HL-60 (cell line): ENCODE results near the gene FCN3.
"Not testable (repeated sequence)": the region's sequence is repeated elsewhere in the genome, so short reads cannot be mapped to it uniquely, and the experiment has no call there.

ENCODE experiments used
- DNase-seq, 2 experiments: peaks; one replicate each; pipeline ENCODE4 v3.0.0-alpha.2; 2010 to 2020; ENCODE audit warnings: low read depth in 1 of 2, low spot score in 1 of 2
- H3K27ac ChIP-seq: fragments of 250-450 bp; sonication (Bioruptor Pico); replicated peaks from 2 replicates; pipeline ENCODE4 v1.5.1; 2020; ENCODE audit warnings: mild to moderate bottlenecking, moderate library complexity
- H3K27me3 ChIP-seq: fragments of 250-450 bp; sonication (Bioruptor Pico); 2 replicates; pipeline ENCODE4 v1.5.1; 2021; ENCODE audit warnings: mild to moderate bottlenecking, moderate library complexity; ENCODE audit not compliant: insufficient read depth, poor library complexity, severe bottlenecking
- H3K4me3 ChIP-seq: replicated peaks from 2 replicates; pipeline ENCODE4 v1.5.1; 2011; ENCODE audit warnings: mild to moderate bottlenecking, control low read depth, low read length; ENCODE audit not compliant: insufficient read depth
- GABPA ChIP-seq: IDR thresholded peaks from 2 replicates; pipeline ENCODE4 v1.6.1; 2012; ENCODE audit warnings: low read depth
- POLR2AphosphoS5 ChIP-seq: IDR thresholded peaks from 2 replicates; pipeline ENCODE4 v1.6.1; 2012; ENCODE audit warnings: low read depth
- SPI1 ChIP-seq: IDR thresholded peaks from 2 replicates; pipeline ENCODE4 v1.6.1; 2012; ENCODE audit warnings: low read depth, mild to moderate bottlenecking, borderline replicate concordance
- TF ChIP-seq, protein P1 (sequence below): IDR thresholded peaks from 2 replicates; pipeline ENCODE4 v1.6.1; 2012; ENCODE audit warnings: low read depth; ENCODE audit not compliant: insufficient replicate concordance
- TF ChIP-seq, protein P2 (sequence below): IDR thresholded peaks from one replicate; pipeline ENCODE4 v1.5.1; 2011; ENCODE audit warnings: low read length, control low read depth, inconsistent platforms; ENCODE audit not compliant: insufficient read depth

FCN3 gene

DNA sequence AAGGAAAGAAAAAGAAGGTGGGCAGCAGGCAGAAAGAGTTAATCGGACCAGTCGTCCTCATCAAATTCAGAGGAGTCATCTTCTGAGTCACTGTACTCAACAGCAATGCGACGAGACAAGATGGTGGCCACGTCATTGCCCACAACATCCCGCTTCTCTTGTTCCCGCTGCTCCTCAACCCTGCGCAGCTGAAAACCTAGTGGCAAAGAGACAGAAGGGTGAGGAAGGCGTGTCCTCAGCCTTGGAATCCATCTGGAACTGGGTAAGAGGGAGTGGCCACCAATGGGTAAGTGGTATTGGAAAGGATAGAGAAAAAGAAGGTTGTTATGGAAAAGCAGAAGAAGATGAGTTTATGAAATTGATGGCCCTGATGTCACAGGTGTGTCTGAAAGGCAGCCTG lies 33.5 kb upstream of the FCN3 start:
- TF ChIP-seq, protein P1, sequence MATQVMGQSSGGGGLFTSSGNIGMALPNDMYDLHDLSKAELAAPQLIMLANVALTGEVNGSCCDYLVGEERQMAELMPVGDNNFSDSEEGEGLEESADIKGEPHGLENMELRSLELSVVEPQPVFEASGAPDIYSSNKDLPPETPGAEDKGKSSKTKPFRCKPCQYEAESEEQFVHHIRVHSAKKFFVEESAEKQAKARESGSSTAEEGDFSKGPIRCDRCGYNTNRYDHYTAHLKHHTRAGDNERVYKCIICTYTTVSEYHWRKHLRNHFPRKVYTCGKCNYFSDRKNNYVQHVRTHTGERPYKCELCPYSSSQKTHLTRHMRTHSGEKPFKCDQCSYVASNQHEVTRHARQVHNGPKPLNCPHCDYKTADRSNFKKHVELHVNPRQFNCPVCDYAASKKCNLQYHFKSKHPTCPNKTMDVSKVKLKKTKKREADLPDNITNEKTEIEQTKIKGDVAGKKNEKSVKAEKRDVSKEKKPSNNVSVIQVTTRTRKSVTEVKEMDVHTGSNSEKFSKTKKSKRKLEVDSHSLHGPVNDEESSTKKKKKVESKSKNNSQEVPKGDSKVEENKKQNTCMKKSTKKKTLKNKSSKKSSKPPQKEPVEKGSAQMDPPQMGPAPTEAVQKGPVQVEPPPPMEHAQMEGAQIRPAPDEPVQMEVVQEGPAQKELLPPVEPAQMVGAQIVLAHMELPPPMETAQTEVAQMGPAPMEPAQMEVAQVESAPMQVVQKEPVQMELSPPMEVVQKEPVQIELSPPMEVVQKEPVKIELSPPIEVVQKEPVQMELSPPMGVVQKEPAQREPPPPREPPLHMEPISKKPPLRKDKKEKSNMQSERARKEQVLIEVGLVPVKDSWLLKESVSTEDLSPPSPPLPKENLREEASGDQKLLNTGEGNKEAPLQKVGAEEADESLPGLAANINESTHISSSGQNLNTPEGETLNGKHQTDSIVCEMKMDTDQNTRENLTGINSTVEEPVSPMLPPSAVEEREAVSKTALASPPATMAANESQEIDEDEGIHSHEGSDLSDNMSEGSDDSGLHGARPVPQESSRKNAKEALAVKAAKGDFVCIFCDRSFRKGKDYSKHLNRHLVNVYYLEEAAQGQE, result no peak
- TF ChIP-seq, protein P2, sequence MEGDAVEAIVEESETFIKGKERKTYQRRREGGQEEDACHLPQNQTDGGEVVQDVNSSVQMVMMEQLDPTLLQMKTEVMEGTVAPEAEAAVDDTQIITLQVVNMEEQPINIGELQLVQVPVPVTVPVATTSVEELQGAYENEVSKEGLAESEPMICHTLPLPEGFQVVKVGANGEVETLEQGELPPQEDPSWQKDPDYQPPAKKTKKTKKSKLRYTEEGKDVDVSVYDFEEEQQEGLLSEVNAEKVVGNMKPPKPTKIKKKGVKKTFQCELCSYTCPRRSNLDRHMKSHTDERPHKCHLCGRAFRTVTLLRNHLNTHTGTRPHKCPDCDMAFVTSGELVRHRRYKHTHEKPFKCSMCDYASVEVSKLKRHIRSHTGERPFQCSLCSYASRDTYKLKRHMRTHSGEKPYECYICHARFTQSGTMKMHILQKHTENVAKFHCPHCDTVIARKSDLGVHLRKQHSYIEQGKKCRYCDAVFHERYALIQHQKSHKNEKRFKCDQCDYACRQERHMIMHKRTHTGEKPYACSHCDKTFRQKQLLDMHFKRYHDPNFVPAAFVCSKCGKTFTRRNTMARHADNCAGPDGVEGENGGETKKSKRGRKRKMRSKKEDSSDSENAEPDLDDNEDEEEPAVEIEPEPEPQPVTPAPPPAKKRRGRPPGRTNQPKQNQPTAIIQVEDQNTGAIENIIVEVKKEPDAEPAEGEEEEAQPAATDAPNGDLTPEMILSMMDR, result no peak
- no peak for TF ChIP-seq SPI1
- no peak for TF ChIP-seq POLR2AphosphoS5
- TF ChIP-seq GABPA, result no peak
- Histone ChIP-seq H3K4me3 (no peak overlapping the region), H3K27ac (no peak overlapping the region), H3K27me3 (no peaks in the 10 kb centered on the region)
- no peak for DNase-seq

DNA sequence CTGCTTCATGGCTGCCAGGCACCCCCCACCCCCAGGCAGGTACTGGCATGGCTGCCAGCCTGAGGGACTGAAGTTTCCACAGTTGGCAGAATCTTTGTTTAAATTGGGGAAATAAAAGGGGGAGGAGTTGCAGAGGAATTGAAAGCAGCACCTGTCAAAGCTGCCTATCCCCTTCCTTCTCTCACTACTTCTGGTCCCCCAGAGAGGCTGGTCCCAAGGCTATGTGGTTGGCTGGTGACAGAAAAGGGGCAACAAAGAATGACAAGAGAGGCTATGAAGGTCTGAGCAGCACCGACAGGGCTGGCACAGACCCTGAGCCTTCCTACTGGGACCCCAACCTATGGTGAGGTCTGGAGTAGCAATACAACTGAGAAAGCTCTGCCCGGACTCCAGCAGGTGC lies 32.2 kb upstream of the FCN3 start:
- not testable (repeated sequence) for H3K27ac ChIP-seq, H3K27me3 ChIP-seq, H3K4me3 ChIP-seq, DNase-seq

DNA sequence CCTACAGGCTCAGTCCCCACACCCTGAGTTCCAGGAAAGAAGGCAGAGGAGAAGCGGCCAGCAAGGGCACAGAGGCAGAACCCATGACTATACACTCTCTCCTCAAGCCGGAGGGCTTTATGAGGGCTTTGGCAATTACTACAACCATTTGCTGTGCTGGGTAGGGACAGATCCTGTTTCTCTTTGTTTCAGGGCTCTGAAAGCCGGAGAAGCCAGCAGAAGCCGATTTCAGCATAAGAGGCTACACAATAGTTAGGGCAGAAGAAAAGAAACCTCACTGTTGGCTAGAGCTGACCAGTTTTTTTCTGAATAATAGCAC lies 31.7 kb upstream of the FCN3 start:
- TF ChIP-seq GABPA (no peak), POLR2AphosphoS5 (no peak), SPI1 (no peak)
- TF ChIP-seq, protein P2, result no peak
- TF ChIP-seq, protein P1, result no peak
- Histone ChIP-seq H3K27ac (no peak overlapping the region), H3K27me3 (no peaks in the 10 kb centered on the region), H3K4me3 (no peak overlapping the region)
- no peak for DNase-seq

DNA sequence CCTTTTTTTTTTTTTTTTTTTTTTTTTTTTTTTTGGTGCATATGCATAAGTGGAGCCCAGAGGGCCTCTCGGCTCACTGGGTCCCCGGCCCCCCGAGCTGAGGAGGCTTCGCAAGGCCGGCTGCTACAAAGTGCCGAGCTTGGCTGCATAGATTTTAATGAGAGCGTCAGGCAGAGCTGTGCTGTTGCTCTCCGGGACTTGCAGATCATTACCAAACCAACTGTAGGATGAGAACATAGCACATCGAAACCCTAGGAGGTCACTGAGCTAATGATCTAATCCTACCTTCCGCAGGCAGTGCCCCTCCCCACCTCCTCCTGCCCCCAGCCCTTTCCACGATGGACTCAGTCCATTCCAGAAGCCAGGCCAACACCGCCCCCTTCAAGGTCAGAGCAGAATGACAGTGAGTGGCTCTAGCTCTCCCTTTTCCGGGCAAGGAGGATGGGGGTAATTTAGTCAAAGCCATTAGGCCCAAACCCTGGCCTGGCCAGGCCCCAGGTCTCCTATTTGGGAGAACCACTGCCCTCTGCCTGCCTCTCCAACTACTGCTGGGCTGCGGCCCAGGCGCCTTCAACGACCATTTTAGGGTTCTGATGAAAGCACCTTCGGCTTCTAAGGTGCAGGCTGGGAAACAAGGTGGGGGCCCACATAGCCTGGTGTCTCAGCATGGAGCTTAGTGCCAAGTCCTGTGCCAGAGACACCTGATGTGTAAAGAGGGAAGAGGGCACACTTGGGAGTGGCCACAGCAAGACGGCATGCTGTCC lies 31.2 kb upstream of the FCN3 start:
- DNase-seq, H3K4me3 ChIP-seq, H3K27ac ChIP-seq, H3K27me3 ChIP-seq: not testable (repeated sequence)

DNA sequence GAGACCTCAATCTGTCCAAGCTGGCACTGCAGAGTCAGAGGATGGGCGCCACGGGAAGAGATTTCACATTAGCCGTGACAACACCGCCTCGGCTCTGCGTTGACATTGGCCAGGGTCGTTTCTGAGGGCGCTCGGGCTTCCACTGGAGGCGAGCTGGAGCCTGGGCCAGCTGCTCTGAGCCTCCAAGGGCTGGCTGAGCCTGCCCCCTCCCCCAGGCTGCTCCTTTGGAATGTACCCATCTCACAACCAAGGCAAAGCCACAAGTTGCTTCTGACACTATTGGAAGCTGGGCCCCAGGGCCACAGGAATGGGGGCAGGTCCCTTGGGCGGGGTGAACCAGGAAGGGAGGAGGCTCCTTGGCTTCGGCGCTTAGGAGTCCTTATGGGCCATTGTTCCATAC lies 30.4 kb upstream of the FCN3 start:
- TF ChIP-seq SPI1, result no peak
- TF ChIP-seq, protein P2, result no peak
- TF ChIP-seq GABPA, result no peak
- TF ChIP-seq, protein P1, result no peak
- no peak for TF ChIP-seq POLR2AphosphoS5
- H3K27me3 ChIP-seq, result no peaks in the 10 kb centered on the region
- DNase-seq, result no peak
- no peak overlapping the region for H3K27ac ChIP-seq
- no peak overlapping the region for H3K4me3 ChIP-seq
